Measurements from ENCODE around the gene IGDCC3. TPM values are rescaled to one million over a fixed set of nuclear protein-coding genes. Genes with fewer than 3 reads are reported as not detected.

IGDCC3 gene
- total and polyA plus RNA-seq, 2 of the 8 experiments (the other 6 are each of a cell fraction or from before 2014, with no cell fraction given): 26.8 to 45.7 TPM

GRCh38 chr15:65416845-65417416, 39.1 kb upstream of the IGDCC3 start:
- peak overlapping the region; percentile 40 for H4K5ac ChIP-seq (ENCODE audit: insufficient read length, low read depth, low read length)
- DNase-seq (ENCODE audit: low read depth in 1 of 2, low spot score in 2 of 2) (peak in 1 of 2 experiments; percentile 88), FAIRE-seq (peak; percentile 90)
- no peaks in the 10 kb centered on the region for H3K27me3 ChIP-seq (replicated peaks in 1 of 4; ENCODE audit: control insufficient read depth in 3 of 4, extremely low read depth in 1 of 4, insufficient read depth in 3 of 4, low read length in 3 of 4)
- peak overlapping the region in 3 of 4 experiments; percentile 39 to 55 (median 43); a peak in 5 of 7 replicates for H3K9ac ChIP-seq (replicated peaks in 1 of 4; ENCODE audit: extremely low read depth in 1 of 4, low read depth in 3 of 4, low read length in 3 of 4)
- peaks cover 11% of the 10 kb centered on the region for H3K23me2 ChIP-seq (ENCODE audit: low read depth, low read length)
- ChIA-PET POLR2A (ENCODE audit: partially characterized antibody) (interaction anchor here (0.6 to 12.2 kb wide), 14 partner anchors 10 to 194 kb away, joined by 3 to 229 read pairs (median 3); partner anchors contain the start of genes DPP8, INTS14 and RNU5B-1), CTCF (ENCODE audit: partially characterized antibody) (interaction anchor here (0.6 to 14.6 kb wide), 9 partner anchors 10 to 377 kb away, joined by 3 to 180 read pairs (median 4); no protein-coding TSS in a partner anchor)
- peak overlapping the region; percentile 85 for H3K18ac ChIP-seq (ENCODE audit: extremely low read depth, low read length)
- no peak overlapping the region for H3K56ac ChIP-seq (replicated peaks; ENCODE audit: insufficient read length, low read depth, low read length)
- H3K36me3 ChIP-seq (ENCODE audit: control insufficient read depth in 2 of 4, insufficient read depth in 4 of 4, low read length in 3 of 4): no peaks in the 10 kb centered on the region
- peaks cover 3% of the 10 kb centered on the region; the same call in 1 of the 2 replicates for H3K79me1 ChIP-seq (ENCODE audit: low read depth, low read length)
- H3K23ac ChIP-seq (ENCODE audit: insufficient read length): no peak overlapping the region
- no peak overlapping the region for H3K4ac ChIP-seq (replicated peaks; ENCODE audit: insufficient read length, low read depth, low read length)
- H4K8ac ChIP-seq (ENCODE audit: extremely low read depth, insufficient read depth, low read length): no peak overlapping the region
- H2AFZ ChIP-seq (ENCODE audit: low read length): no peak overlapping the region
- H3K4me3 ChIP-seq (ENCODE audit: extremely low read depth in 1 of 4, insufficient read depth in 2 of 4, low read depth in 3 of 4, low read length in 4 of 4): peak overlapping the region in 3 of 4 experiments; percentile 12 to 27 (median 26); a peak in 5 of 8 replicates
- H3K27ac ChIP-seq (ENCODE audit: low read depth, low read length): peak overlapping the region; percentile 84
- no peaks in the 10 kb centered on the region for H3K9me3 ChIP-seq (ENCODE audit: insufficient read depth in 2 of 2, low read depth in 1 of 2, low read length in 1 of 2)
- 31% methylated on average over 8 of the region's 8 CpGs; no CpG with 5 or more reads in 1 of the 2 experiments for WGBS, 2 experiments (ENCODE audit: extremely low coverage in 1 of 2, insufficient coverage in 1 of 2, insufficient read length in 1 of 2, insufficient replicate concordance in 2 of 2, low coverage in 1 of 2, low lambda C conversion rate in 2 of 2, missing lambda C conversion rate in 1 of 2)
- H3K4me1 ChIP-seq (replicated peaks in 1 of 4; ENCODE audit: control insufficient read depth in 3 of 4, insufficient read depth in 4 of 4, low read length in 3 of 4): peaks cover 34 to 58% (median 46%) of the 10 kb centered on the region in 4 experiments
- peak overlapping the region; percentile 58 to 62 for H3K4me2 ChIP-seq (ENCODE audit: insufficient read depth in 1 of 2, low read depth in 2 of 2, low read length in 2 of 2)
- no peaks in the 10 kb centered on the region for H4K20me1 ChIP-seq (replicated peaks in 1 of 2; ENCODE audit: control insufficient read depth in 1 of 2, insufficient read depth in 2 of 2, low read length in 2 of 2)
- H2BK20ac ChIP-seq (ENCODE audit: low read length): peak overlapping the region; percentile 86
- H2AK5ac ChIP-seq (ENCODE audit: low read depth, low read length): peak overlapping the region; percentile 99
- no peak overlapping the region for H2BK15ac ChIP-seq (ENCODE audit: low read length)
- no peak overlapping the region for H3K14ac ChIP-seq (ENCODE audit: insufficient read length)
- H4K91ac ChIP-seq (replicated peaks; ENCODE audit: insufficient read length, low read length): peak overlapping the region; percentile 96
- H2BK12ac ChIP-seq (ENCODE audit: low read depth, low read length): peak overlapping the region; percentile 98
- H2BK120ac ChIP-seq (replicated peaks; ENCODE audit: low read depth, low read length): peak overlapping the region; percentile 89
- H2BK5ac ChIP-seq (ENCODE audit: low read depth, low read length): peak overlapping the region; percentile 96
- peaks cover 0 to 36% of the 10 kb centered on the region in 2 experiments; a peak in 2 of 4 replicates for H3K79me2 ChIP-seq (ENCODE audit: control insufficient read depth in 1 of 2, insufficient read depth in 2 of 2, low read length in 2 of 2)
- TF ChIP-seq SAP30 (IDR thresholded peaks at IDR 0.05; ENCODE audit: insufficient read depth, insufficient replicate concordance, low read length) (peak; percentile 93), TCF12 (IDR thresholded peaks at IDR 0.05; ENCODE audit: low read depth, low read length) (peak; percentile 98), SIN3A (conservative IDR thresholded peaks at IDR 0.05 in 1 of 2, IDR thresholded peaks at IDR 0.05 in 1 of 2; ENCODE audit: low read depth in 1 of 2, low read length in 2 of 2) (peak; percentile 92 to 93; a peak in 3 of 4 replicates), CBX8 (IDR thresholded peaks at IDR 0.05; ENCODE audit: borderline replicate concordance, low read depth, low read length) (no peak), BACH1 (IDR thresholded peaks at IDR 0.05; ENCODE audit: low read length) (no peak), BRCA1 (IDR thresholded peaks at IDR 0.05; ENCODE audit: low read depth, low read length) (no peak), JUN (IDR thresholded peaks at IDR 0.05; ENCODE audit: low read depth, low read length) (no peak), GTF2F1 (IDR thresholded peaks at IDR 0.05; ENCODE audit: borderline replicate concordance, low read depth, low read length) (no peak), YY1 (IDR thresholded peaks at IDR 0.05; ENCODE audit: low read depth, low read length) (peak; percentile 77), SP1 (IDR thresholded peaks at IDR 0.05; ENCODE audit: low read depth, low read length) (peak; percentile 80; the same call in 1 of the 2 replicates), CEBPB (IDR thresholded peaks at IDR 0.05; ENCODE audit: low read depth, low read length) (no peak), SRF (IDR thresholded peaks at IDR 0.05; ENCODE audit: low read depth, low read length) (no peak), SIRT6 (IDR thresholded peaks at IDR 0.05; ENCODE audit: low read length) (no peak)

Data from H1 (cell line).